Measurements from ENCODE around the gene DPYSL3. TPM values are rescaled to one million over a fixed set of nuclear protein-coding genes. Genes with fewer than 3 reads are reported as not detected.

Gene DPYSL3
- polyA plus RNA-seq, 1 experiment: 139 TPM

DNA sequence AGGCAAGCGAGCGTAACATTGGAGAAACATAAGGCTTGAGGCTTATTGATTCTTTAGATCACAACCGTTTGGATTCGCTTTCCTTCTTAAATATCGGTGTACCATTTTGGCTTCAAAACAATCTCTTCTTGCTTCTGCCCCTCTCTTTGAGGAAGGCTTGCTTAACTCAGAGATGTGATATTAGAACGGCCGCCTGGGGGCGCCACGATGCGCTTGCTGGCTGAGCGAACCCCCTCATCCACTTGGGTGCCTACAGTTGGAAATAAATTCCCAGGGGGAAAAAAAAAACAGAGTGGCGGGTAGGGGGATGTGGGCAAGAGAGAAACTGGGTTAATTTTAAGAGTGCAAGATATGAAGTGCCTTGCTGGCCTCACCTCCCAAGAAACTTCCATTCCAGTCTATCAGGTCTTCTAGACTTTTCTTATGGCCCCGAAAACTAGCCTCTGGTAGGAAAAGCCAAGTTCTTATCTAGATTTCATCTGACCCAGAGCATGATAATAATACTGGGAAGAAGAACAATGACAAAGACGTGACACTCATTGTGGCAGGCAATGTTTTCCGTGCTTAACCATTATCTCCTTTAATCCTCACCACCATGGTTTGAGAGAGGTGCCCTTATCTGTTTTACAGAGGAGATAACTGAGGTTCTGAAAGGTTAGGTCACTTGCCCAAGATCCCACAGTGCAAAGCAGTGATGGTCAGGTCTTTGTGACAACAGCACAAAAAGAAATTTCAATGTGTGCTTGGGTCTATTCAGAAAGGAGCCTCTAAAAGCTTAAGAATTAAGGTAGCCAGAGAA, 115.8 kb downstream of the DPYSL3 start:
- no peak for DNase-seq (ENCODE audit: low read depth, low spot score)
- ChIA-PET POLR2A (no interaction called here), CTCF (interaction anchor here (0.7 to 7.1 kb wide), 4 partner anchors 110 to 184 kb away, joined by 3 to 81 read pairs (median 18); no protein-coding TSS in a partner anchor)
- Histone ChIP-seq H3K27ac (ENCODE audit: low read depth, low read length) (no peak overlapping the region), H3K4me3 (ENCODE audit: low read depth, low read length) (no peak overlapping the region), H3K9me3 (ENCODE audit: control insufficient read depth, insufficient read depth, low read length) (no peaks in the 10 kb centered on the region), H3K27me3 (ENCODE audit: control insufficient read depth, insufficient read depth, low read length) (no peaks in the 10 kb centered on the region)
- TF ChIP-seq CTCF (IDR thresholded peaks at IDR 0.05; ENCODE audit: low read depth, low read length): 0 out of 2 replicates have a peak, but pooled peaks have one; percentile 22

DNA sequence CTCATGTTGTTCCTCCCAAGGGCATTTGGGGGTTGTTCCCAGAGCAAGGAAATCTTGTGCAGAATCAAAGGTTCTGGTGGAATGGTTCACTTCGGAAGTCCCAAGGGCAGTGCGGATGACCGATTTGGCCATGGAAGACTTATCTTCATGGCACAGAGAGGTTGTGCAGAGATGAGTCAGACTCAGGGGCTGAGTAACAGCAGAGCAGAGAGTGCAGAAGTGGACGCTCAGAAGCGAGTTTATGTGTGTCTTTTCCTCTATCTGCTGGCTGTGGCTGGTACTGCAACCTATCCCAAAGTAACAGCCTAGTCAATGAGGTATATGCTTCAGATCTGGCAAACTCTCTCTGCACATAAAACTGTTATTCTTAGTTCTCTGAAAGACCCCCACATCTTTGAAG, 118.1 kb downstream of the DPYSL3 start:
- Histone ChIP-seq H3K9me3 (ENCODE audit: control insufficient read depth, insufficient read depth, low read length) (no peaks in the 10 kb centered on the region), H3K4me3 (ENCODE audit: low read depth, low read length) (no peak overlapping the region), H3K27ac (ENCODE audit: low read depth, low read length) (no peak overlapping the region), H3K27me3 (ENCODE audit: control insufficient read depth, insufficient read depth, low read length) (no peaks in the 10 kb centered on the region)
- TF ChIP-seq CTCF (IDR thresholded peaks at IDR 0.05; ENCODE audit: low read depth, low read length): peak; percentile 70
- POLR2A ChIA-PET: interaction anchor here (0.6 kb wide), 1 partner anchor 149 kb away, joined by 6 read pairs; no protein-coding TSS in a partner anchor
- CTCF ChIA-PET: interaction anchor here (0.6 to 7.1 kb wide), 30 partner anchors 8 to 912 kb away, joined by 3 to 81 read pairs (median 4); no protein-coding TSS in a partner anchor
- DNase-seq (ENCODE audit: low read depth, low spot score): peak; percentile 27

GRCh38 chr5:147390654-147391225, 119.1 kb downstream of the DPYSL3 start:
- H3K4me3 ChIP-seq (ENCODE audit: low read depth, low read length): no peak overlapping the region
- no peak for TF ChIP-seq CTCF (IDR thresholded peaks at IDR 0.05; ENCODE audit: low read depth, low read length)
- ChIA-PET CTCF (interaction anchor here (0.9 to 7.1 kb wide), 9 partner anchors 13 to 237 kb away, joined by 3 to 81 read pairs (median 6); no protein-coding TSS in a partner anchor), POLR2A (no interaction called here)
- no peaks in the 10 kb centered on the region for H3K27me3 ChIP-seq (ENCODE audit: control insufficient read depth, insufficient read depth, low read length)
- no peaks in the 10 kb centered on the region for H3K9me3 ChIP-seq (ENCODE audit: control insufficient read depth, insufficient read depth, low read length)
- H3K27ac ChIP-seq (ENCODE audit: low read depth, low read length): no peak overlapping the region
- no peak for DNase-seq (ENCODE audit: low read depth, low spot score)

DNA sequence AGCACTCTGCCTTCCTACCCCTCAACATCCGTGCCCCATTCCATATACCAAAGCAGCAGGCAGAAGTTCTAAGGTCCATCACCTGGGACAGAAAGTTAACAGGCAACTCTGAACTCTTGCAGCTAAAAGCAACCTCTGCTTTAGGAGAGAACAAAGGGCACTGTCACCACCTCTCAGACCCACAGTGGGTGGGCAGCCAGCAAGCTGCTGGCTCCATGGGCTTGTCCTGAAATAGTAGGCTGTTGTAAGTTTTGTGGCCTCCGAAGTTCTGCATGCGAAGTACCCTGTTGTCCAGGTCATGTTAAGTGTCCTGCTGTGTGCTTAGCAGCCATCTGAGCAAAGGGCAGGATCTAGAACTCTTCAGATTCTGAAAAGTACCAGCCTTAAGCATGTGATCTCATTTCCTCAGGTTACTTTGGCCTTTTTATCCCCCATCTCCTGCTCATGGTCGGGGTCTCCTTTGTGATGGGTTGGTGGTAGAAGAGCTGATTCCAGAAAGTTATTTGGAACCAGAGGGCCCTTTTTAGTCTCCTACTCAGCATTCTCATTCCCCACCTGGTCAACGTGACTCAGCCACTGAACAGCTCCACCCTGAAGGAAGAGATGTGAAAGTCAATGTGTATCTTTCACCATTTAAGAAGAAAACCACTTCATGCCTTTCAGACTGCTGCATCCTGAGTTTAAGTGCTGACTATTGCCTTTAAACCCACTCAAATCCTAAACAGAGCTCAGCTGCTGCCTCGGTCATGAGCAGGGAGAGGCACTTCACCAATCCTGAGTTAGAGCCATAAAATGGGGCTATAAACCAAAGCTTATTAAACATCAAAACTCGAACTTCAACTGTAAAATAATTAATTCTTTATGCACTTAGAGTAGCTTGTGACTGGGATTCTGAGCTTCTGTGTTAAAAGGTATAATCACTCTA, 121.4 kb downstream of the DPYSL3 start:
- Histone ChIP-seq H3K27ac (ENCODE audit: low read depth, low read length) (no peak overlapping the region), H3K27me3 (ENCODE audit: control insufficient read depth, insufficient read depth, low read length) (no peaks in the 10 kb centered on the region), H3K9me3 (ENCODE audit: control insufficient read depth, insufficient read depth, low read length) (no peaks in the 10 kb centered on the region), H3K4me3 (ENCODE audit: low read depth, low read length) (no peak overlapping the region)
- ChIA-PET POLR2A (no interaction called here), CTCF (interaction anchor here (0.8 to 7.1 kb wide), 6 partner anchors 9 to 189 kb away, joined by 3 to 81 read pairs (median 6); no protein-coding TSS in a partner anchor)
- TF ChIP-seq CTCF (IDR thresholded peaks at IDR 0.05; ENCODE audit: low read depth, low read length): no peak
- DNase-seq (ENCODE audit: low read depth, low spot score): no peak

All from AG04450 (cell line).